ENCODE results near the gene OGDH. TPM values are rescaled to one million over a fixed set of nuclear protein-coding genes. Genes with fewer than 3 reads are reported as not detected.
A peak's percentile ranks its signal among the peaks of the same experiment; 100 is the strongest.
"Not testable (repeated sequence)": the region's sequence is repeated elsewhere in the genome, so short reads cannot be mapped to it uniquely, and the experiment has no call there.

The OGDH gene
- total RNA-seq, 1 experiment from 2014 or later = 104 TPM

- DNase-seq (ENCODE audit: low read depth) = no peak
Measured at GRCh38 chr7:44580945-44581878, 25.2 kb upstream of the OGDH start.

GRCh38 chr7:44581879-44582603 is 24.4 kb upstream of the OGDH start, which contains the start of gene TMED4:
Gene TMED4 (minus strand): TSS chr7:44582231. CDS start chr7:44582206, 25 bp downstream.
- peak; percentile 99 for DNase-seq (ENCODE audit: low read depth)

- DNase-seq (ENCODE audit: low read depth) = no peak
Measured at GRCh38 chr7:44583146-44583865, 23.1 kb upstream of the OGDH start.

- peak; percentile 75 for DNase-seq (ENCODE audit: low read depth)
Measured at GRCh38 chr7:44587843-44588711, 18.4 kb upstream of the OGDH start.

- no peak for DNase-seq (ENCODE audit: low read depth)
Measured at GRCh38 chr7:44590910-44591309, 15.5 kb upstream of the OGDH start.

- no peak for DNase-seq (ENCODE audit: low read depth)
Measured at GRCh38 chr7:44595934-44596635, 10.3 kb upstream of the OGDH start.

DNA sequence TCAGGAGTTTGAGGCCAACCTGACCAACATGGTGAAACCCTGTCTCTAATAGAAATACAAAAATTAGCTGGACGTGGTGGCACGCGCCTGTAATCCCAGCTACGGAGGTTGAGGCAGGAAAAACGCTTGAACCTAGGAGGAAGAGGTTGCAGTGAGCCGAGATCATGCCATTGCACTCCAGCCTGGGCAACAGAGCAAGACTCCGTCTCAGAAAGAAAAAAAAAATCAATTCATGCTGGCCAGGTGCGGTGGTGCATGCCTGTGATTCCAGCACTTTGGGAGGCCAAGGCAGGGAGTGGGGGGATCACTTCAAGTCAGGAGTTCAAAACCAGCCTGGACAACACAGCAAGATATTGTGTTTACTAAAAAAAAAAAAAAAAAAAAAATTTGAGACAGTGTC is 9.2 kb upstream of the OGDH start:
- not testable (repeated sequence) for DNase-seq (ENCODE audit: low read depth)

DNA sequence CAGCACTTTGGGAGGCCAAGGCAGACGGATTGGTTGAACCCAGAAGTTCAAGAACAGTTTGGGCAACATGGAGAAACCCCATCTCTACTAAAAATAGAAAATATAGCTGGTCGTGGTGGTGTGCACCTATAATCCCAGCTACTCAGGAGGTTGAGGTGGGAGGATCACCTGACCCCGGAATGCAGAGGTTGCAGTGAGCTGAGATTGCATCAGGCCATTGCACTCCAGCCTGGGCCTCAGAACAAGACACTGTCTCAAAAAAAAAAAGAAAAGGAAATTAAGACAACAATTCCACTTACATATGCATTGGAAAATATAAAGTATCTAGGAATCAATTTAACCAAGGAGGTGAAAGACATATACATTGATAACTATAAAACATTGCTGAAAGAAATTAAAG is 7.2 kb upstream of the OGDH start:
- no peak for DNase-seq (ENCODE audit: low read depth)

DNA sequence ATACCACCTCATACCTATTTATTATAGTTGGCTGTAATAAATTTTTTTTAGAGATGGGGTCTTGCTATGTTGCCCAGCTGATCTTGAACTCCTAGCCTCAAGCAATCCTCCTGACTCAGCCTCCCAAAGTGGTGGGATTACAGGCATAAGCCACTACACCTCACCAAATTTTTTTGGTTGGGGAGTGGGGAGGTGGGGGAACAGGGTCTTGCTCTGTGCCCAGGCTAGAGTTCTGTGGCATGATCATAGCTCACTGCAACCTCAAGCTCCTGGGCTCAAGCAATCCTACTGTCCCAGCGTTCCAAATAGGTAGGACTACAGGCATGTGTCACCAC is 3.9 kb upstream of the OGDH start:
- DNase-seq (ENCODE audit: low read depth) = no peak

DNA sequence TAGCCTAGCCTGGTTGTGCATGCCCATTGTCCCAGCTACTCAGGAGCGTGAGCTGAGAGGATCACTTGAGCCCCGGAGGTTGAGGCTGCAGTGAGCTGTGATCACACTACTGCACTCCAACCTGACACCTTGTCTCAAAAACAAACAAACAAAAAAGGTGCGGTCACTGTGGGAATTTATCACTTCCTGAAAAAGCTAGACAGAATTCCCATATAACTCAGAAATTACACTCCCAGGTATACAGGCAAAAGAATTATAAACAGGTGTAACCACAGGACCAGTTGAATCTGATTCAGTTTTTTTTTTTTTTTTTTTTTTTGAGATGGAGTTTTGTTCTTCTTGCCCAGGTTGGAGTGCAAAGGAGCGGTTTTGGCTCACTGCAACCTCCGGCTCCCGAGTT is 3.2 kb upstream of the OGDH start:
- no peak for DNase-seq (ENCODE audit: low read depth)

GRCh38 chr7:44604941-44605340 is 1.5 kb upstream of the OGDH start:
- DNase-seq (ENCODE audit: low read depth) = no peak

DNA sequence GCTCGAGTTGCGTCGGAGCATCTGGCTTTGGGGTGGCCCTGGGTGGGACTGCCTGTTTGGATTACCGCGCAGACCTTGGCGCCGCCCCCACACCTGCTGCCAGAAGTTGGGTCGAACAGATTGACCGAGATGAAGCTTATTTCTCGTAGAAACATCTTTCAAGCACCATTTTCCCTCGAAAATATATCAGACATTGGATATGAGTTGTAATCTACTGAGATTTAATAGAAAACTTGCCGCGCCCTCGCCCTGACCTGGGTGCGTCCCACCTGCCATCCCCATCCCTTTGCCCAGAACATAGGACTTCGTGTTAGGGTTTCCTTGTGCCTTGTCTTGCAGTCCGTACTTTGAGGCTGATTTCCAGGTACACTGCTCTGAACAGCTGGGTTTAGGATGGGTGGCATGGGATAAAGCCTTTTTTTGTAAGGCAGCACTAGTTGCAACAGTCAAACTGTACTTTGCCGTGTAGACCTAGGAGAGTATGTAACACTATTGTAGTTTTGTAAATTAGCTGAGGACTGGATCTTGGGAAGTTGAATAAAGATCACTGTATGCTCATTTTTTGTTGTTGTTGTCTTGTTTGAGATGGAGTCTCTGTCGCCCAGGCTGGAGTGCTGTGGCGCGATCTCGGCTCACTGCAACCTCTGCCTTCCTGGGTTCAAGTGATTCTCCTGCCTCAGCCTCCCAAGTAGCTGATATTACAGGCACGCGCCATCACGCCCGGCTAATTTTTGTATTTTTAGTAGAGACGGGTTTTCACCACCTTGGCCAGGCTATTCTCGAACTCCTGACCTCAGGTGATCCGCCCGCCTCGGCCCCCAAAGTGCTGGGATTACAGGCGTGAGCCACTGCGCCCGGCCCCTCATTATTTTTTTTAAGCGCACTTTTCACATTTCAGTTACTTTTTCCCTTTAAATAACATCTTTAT is 978 bp downstream of the OGDH start:
- no peak for DNase-seq (ENCODE audit: low read depth)

DNA sequence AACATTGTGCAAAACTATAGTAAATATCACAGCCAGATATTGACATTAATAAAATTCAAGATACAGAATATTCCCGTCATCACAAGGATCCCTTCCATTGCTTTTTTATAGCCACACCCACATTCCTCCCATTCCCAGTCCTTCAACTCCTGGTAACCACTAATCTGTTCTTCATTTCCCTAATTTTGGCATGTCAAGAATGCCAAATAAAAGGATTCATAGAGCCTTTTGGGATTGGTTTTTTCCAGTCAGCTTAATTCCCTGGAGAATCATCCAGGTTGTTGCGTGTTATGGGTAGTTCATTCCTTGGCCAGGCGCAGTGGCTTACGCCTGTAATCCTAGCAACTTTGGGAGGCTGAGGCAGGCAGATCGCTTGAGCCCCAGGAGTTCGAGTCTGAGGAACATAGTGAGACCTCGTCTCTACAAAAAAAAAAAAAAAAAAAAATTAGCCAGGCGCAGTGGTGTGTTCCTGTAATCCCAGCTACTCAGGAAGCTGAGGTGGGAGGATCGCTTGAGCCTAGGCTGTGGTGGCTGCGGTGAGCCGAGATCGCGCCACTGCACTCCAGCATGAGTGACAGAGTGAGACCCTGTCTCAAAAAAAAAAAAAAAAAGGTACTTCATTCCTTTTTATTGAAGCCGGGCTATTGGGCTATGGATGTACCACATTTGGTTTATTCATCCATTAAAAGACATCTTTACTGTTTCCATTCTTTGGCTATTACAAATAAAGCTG is 2.7 kb downstream of the OGDH start:
- DNase-seq (ENCODE audit: low read depth) = peak; percentile 52

DNA sequence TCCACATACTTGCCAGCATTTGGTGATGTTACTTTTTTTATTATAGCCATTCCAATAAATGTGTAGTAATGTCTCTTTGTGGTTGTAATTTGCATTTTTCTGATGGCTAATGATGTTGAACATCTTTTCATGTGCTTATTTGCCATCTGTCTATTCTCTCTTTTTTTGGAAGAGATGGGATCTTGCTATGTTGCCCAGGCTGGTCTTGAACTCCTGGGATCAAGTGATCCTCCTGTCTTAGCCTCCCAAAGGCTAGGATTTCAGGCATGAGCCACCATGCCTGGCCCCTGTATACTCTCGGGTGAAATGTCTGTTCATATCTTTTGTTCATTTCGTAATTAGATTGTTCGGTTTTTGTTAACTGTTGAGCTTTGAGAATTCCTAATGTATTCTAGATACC is 3.4 kb downstream of the OGDH start:
- DNase-seq (ENCODE audit: low read depth) = no peak

- DNase-seq (ENCODE audit: low read depth) = no peak
Measured at GRCh38 chr7:44615149-44615611, 8.8 kb downstream of the OGDH start.

DNA sequence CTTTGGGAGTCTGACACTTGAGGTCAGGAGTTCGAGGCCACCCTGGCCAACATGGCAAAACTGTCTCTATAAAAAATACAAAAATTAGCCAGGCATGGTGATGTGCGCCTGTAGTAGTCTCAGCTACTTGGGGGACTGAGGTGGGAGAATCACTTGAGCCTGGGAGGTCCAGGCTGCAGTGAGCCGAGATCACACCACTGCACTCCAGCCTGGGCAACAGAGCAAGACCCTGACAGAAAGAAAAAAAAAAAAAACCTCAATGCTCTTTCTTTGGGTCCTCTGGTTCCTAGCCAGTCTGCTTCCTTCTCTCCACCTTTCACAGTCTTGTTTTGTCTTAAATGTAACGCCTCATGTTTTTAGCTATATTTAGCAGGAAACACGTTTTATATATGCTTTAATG is 9.4 kb downstream of the OGDH start:
- no peak for DNase-seq (ENCODE audit: low read depth)

- DNase-seq (ENCODE audit: low read depth) = no peak
Measured at GRCh38 chr7:44616545-44616944, 10.1 kb downstream of the OGDH start.

GRCh38 chr7:44617225-44617890 is 10.9 kb downstream of the OGDH start:
- DNase-seq (ENCODE audit: low read depth) = peak; percentile 70

Measured in LHCN-M2 (cell line).